Erythroblast (primary cell): ENCODE data around the gene TAP2.

Source experiments
- GATA1 ChIP-seq: IDR thresholded peaks from 2 replicates; pipeline ENCODE4 v1.6.1; 2011; ENCODE audit warnings: low read depth, mild to moderate bottlenecking, control low read depth, low read length, moderate library complexity
- POLR2A ChIP-seq: IDR thresholded peaks from 2 replicates; pipeline ENCODE4 v1.6.1; 2011; ENCODE audit warnings: mild to moderate bottlenecking, low read length

DNA sequence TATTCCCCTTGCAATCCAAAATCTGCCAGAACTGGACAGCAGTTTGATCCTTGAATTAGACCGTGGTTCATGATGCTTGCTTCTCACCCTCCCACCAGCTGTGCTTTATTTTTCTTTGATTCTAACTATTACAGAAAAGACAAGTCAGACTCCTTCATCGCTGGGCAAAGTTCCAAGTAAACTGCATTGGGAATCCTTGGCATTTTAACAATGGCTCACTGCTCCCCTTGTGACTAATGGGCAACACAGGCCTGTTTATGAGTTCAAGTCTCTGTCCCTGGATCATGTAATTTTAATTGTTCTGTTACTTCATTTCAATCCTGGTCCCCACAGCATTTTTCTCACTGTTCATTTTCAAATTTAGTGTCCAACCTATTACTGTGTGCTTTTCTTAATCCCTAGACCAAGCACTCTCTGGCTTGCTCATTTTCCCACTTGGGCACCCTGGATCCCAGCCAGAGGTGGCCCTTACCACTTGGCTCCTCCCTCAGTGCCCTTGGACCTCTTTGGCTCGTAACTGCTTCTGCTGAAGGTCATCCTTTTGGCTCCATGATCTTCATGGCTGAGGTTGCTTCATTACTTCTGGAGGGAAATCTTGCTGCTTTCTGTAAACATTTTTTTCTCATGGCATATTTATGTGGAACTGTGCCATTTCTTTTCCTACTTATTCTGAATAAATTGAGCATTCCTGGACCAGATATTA is 48.3 kb upstream of the TAP2 start:
- TF ChIP-seq POLR2A (no peak), GATA1 (no peak)
